Activated T-cell treated with anti-CD3 and anti-CD28 coated beads, Interleukin-2, amount 50 U/mL, for 24 hours (primary cell): Measurements from ENCODE around the gene RUNX1.
"Not testable (repeated sequence)": the region's sequence is repeated elsewhere in the genome, so short reads cannot be mapped to it uniquely, and the experiment has no call there.

Source experiments
- DNase-seq: peaks from one replicate; pipeline ENCODE4 v3.0.0-alpha.2; 2020
- H3K27ac Mint-ChIP-seq: 2 replicates; pipeline ENCODE4 v1.8.0; 2020; ENCODE audit warnings: mild to moderate bottlenecking, mixed read lengths
- H3K27me3 Mint-ChIP-seq: 2 replicates; pipeline ENCODE4 v1.8.0; 2020; ENCODE audit warnings: mixed read lengths
- H3K36me3 Mint-ChIP-seq: 2 replicates; pipeline ENCODE4 v1.8.0; 2020; ENCODE audit warnings: low read depth, mixed read lengths
- H3K4me1 Mint-ChIP-seq: 2 replicates; pipeline ENCODE4 v1.8.0; 2020; ENCODE audit warnings: low read depth, mixed read lengths
- H3K4me3 Mint-ChIP-seq: 2 replicates; pipeline ENCODE4 v1.8.0; 2020; ENCODE audit warnings: mild to moderate bottlenecking, moderate library complexity, mixed read lengths
- H3K9me3 Mint-ChIP-seq: 2 replicates; pipeline ENCODE4 v1.8.0; 2020; ENCODE audit warnings: mixed read lengths

The RUNX1 gene

GRCh38 chr21:35005560-35006224, 43.4 kb downstream of the RUNX1 start:
- Mint-ChIP-seq H3K27ac (no peak overlapping the region), H3K9me3 (peaks cover 2% of the 10 kb centered on the region), H3K36me3 (peaks cover 20% of the 10 kb centered on the region), H3K4me1 (peaks cover 91% of the 10 kb centered on the region), H3K27me3 (no peaks in the 10 kb centered on the region), H3K4me3 (no peak overlapping the region)
- DNase-seq, result no peak

GRCh38 chr21:35005077-35005476, 44.0 kb downstream of the RUNX1 start:
- Mint-ChIP-seq H3K4me1 (peaks cover 91% of the 10 kb centered on the region), H3K36me3 (peaks cover 20% of the 10 kb centered on the region), H3K4me3 (no peak overlapping the region), H3K9me3 (peaks cover 2% of the 10 kb centered on the region), H3K27ac (peak overlapping the region; percentile 35), H3K27me3 (no peaks in the 10 kb centered on the region)
- no peak for DNase-seq

GRCh38 chr21:35004314-35004713, 44.8 kb downstream of the RUNX1 start:
- no peak overlapping the region for H3K27ac Mint-ChIP-seq
- H3K4me3 Mint-ChIP-seq, result no peak overlapping the region
- DNase-seq, result no peak
- H3K36me3 Mint-ChIP-seq, result peaks cover 26% of the 10 kb centered on the region
- H3K4me1 Mint-ChIP-seq, result peaks cover 91% of the 10 kb centered on the region
- peaks cover 2% of the 10 kb centered on the region for H3K9me3 Mint-ChIP-seq
- H3K27me3 Mint-ChIP-seq, result no peaks in the 10 kb centered on the region

- Mint-ChIP-seq H3K4me1 (peaks cover 92% of the 10 kb centered on the region), H3K36me3 (peaks cover 29% of the 10 kb centered on the region), H3K9me3 (peaks cover 2% of the 10 kb centered on the region), H3K4me3 (no peak overlapping the region), H3K27ac (peak overlapping the region; percentile 87), H3K27me3 (no peaks in the 10 kb centered on the region)
- no peak for DNase-seq
Observed at GRCh38 chr21:35002879-35003722, 46.0 kb downstream of the RUNX1 start.

- DNase-seq, result no peak
- no peaks in the 10 kb centered on the region for H3K27me3 Mint-ChIP-seq
- H3K27ac Mint-ChIP-seq, result peak overlapping the region; percentile 73
- peak overlapping the region; percentile 10 for H3K4me3 Mint-ChIP-seq
- peaks cover 93% of the 10 kb centered on the region for H3K4me1 Mint-ChIP-seq
- peaks cover 19% of the 10 kb centered on the region for H3K36me3 Mint-ChIP-seq
- peaks cover 2% of the 10 kb centered on the region for H3K9me3 Mint-ChIP-seq
Observed at GRCh38 chr21:34999397-34999941, 49.6 kb downstream of the RUNX1 start.

GRCh38 chr21:34998176-34998575, 50.9 kb downstream of the RUNX1 start:
- H3K4me1 Mint-ChIP-seq, result peaks cover 80% of the 10 kb centered on the region
- H3K27me3 Mint-ChIP-seq, result no peaks in the 10 kb centered on the region
- no peak overlapping the region for H3K4me3 Mint-ChIP-seq
- H3K36me3 Mint-ChIP-seq, result peaks cover 17% of the 10 kb centered on the region
- H3K27ac Mint-ChIP-seq, result peak overlapping the region; percentile 71
- no peak for DNase-seq
- peaks cover 2% of the 10 kb centered on the region for H3K9me3 Mint-ChIP-seq

- H3K27ac Mint-ChIP-seq, result peak overlapping the region; percentile 78
- H3K4me3 Mint-ChIP-seq, result no peak overlapping the region
- H3K27me3 Mint-ChIP-seq, result no peaks in the 10 kb centered on the region
- no peaks in the 10 kb centered on the region for H3K9me3 Mint-ChIP-seq
- peaks cover 74% of the 10 kb centered on the region for H3K4me1 Mint-ChIP-seq
- DNase-seq, result no peak
- peaks cover 17% of the 10 kb centered on the region for H3K36me3 Mint-ChIP-seq
Observed at GRCh38 chr21:34997294-34997693, 51.8 kb downstream of the RUNX1 start.

GRCh38 chr21:34996304-34997101, 52.6 kb downstream of the RUNX1 start:
- peak overlapping the region; percentile 47 for H3K4me3 Mint-ChIP-seq
- H3K9me3 Mint-ChIP-seq, result no peaks in the 10 kb centered on the region
- H3K36me3 Mint-ChIP-seq, result peaks cover 21% of the 10 kb centered on the region
- no peaks in the 10 kb centered on the region for H3K27me3 Mint-ChIP-seq
- H3K4me1 Mint-ChIP-seq, result peaks cover 75% of the 10 kb centered on the region
- no peak for DNase-seq
- peak overlapping the region; percentile 85 for H3K27ac Mint-ChIP-seq

- no peak for DNase-seq
- peak overlapping the region; percentile 47 for H3K4me3 Mint-ChIP-seq
- H3K36me3 Mint-ChIP-seq, result peaks cover 21% of the 10 kb centered on the region
- no peaks in the 10 kb centered on the region for H3K27me3 Mint-ChIP-seq
- H3K27ac Mint-ChIP-seq, result peak overlapping the region; percentile 85
- no peaks in the 10 kb centered on the region for H3K9me3 Mint-ChIP-seq
- H3K4me1 Mint-ChIP-seq, result peaks cover 77% of the 10 kb centered on the region
Observed at GRCh38 chr21:34995979-34996303, 53.2 kb downstream of the RUNX1 start.

GRCh38 chr21:34994766-34995631, 54.1 kb downstream of the RUNX1 start:
- peak overlapping the region; percentile 47 for H3K4me3 Mint-ChIP-seq
- H3K27me3 Mint-ChIP-seq, result no peaks in the 10 kb centered on the region
- H3K4me1 Mint-ChIP-seq, result peaks cover 79% of the 10 kb centered on the region
- peak overlapping the region; percentile 85 for H3K27ac Mint-ChIP-seq
- H3K9me3 Mint-ChIP-seq, result no peaks in the 10 kb centered on the region
- no peak for DNase-seq
- H3K36me3 Mint-ChIP-seq, result peaks cover 24% of the 10 kb centered on the region

GRCh38 chr21:34993521-34993921, 55.6 kb downstream of the RUNX1 start:
- peaks cover 79% of the 10 kb centered on the region for H3K4me1 Mint-ChIP-seq

GRCh38 chr21:34992736-34993398, 56.2 kb downstream of the RUNX1 start:
- no peak overlapping the region for H3K4me3 Mint-ChIP-seq
- H3K4me1 Mint-ChIP-seq, result peaks cover 79% of the 10 kb centered on the region
- H3K27ac Mint-ChIP-seq, result peak overlapping the region; percentile 23
- no peaks in the 10 kb centered on the region for H3K9me3 Mint-ChIP-seq
- peaks cover 11% of the 10 kb centered on the region for H3K36me3 Mint-ChIP-seq
- no peak for DNase-seq
- H3K27me3 Mint-ChIP-seq, result no peaks in the 10 kb centered on the region

More at GRCh38 chr21:34993521-34993921, 55.6 kb downstream of the RUNX1 start:
- H3K36me3 Mint-ChIP-seq, result peaks cover 13% of the 10 kb centered on the region
- not testable (repeated sequence) for H3K27ac Mint-ChIP-seq, H3K4me3 Mint-ChIP-seq, H3K27me3 Mint-ChIP-seq, H3K9me3 Mint-ChIP-seq, DNase-seq

- Mint-ChIP-seq H3K27ac (no peak overlapping the region), H3K27me3 (no peaks in the 10 kb centered on the region), H3K4me1 (peaks cover 79% of the 10 kb centered on the region), H3K36me3 (peaks cover 10% of the 10 kb centered on the region), H3K9me3 (no peaks in the 10 kb centered on the region), H3K4me3 (no peak overlapping the region)
- no peak for DNase-seq
Observed at GRCh38 chr21:34992180-34992579, 56.9 kb downstream of the RUNX1 start.
